Kidney (tissue), 22 donors: ENCODE data around the gene TBC1D1. TPM values are rescaled to one million over a fixed set of nuclear protein-coding genes. Genes with fewer than 3 reads are reported as not detected.

Experiments used
- DNase-seq, 5 donors: peaks; one replicate each; pipeline ENCODE4 v3.0.0-alpha.2; 2013 to 2020
- FAIRE-seq: peaks from 2 replicates; lab custom pipeline; 2012; peaks lifted over from hg19 to GRCh38; lab: Jason Lieb, UNC
- H3K27ac ChIP-seq, 2 donors: one replicate each; pipeline ENCODE4 v1.7.0; 2013; ENCODE audit warnings: low read depth in 2 of 2, low read length in 2 of 2, inconsistent platforms in 1 of 2
- H3K27me3 ChIP-seq: one replicate; pipeline ENCODE4 v1.7.1; 2013; ENCODE audit warnings: low read length, inconsistent platforms; ENCODE audit not compliant: control insufficient read depth, insufficient read depth
- H3K36me3 ChIP-seq, 3 donors: one replicate each; pipeline versions ENCODE4 v1.7.0 to v1.7.1; 2013; ENCODE audit warnings: low read length in 3 of 3, control low read depth in 1 of 3, inconsistent platforms in 1 of 3; ENCODE audit not compliant: insufficient read depth in 3 of 3, control insufficient read depth in 2 of 3
- H3K4me1 ChIP-seq, 3 donors: one replicate each; pipeline versions ENCODE4 v1.7.0 to v1.7.1; 2013; ENCODE audit warnings: low read length in 3 of 3, inconsistent platforms in 1 of 3, low read depth in 1 of 3; ENCODE audit not compliant: control insufficient read depth in 2 of 3, insufficient read depth in 2 of 3
- H3K4me3 ChIP-seq, 3 donors: one replicate each; pipeline versions ENCODE4 v1.7.0 to v1.8.1; 2013; ENCODE audit warnings: low read length in 3 of 3, control low read depth in 1 of 3, inconsistent platforms in 1 of 3
- H3K9ac ChIP-seq, 3 donors: one replicate each; pipeline versions ENCODE4 v1.7.0 to v1.7.1; 2013; ENCODE audit warnings: low read length in 3 of 3, control low read depth in 1 of 3, inconsistent platforms in 1 of 3
- H3K9me3 ChIP-seq, 3 donors: one replicate each; pipeline versions ENCODE4 v1.7.0 to v1.7.1; 2013; ENCODE audit warnings: low read length in 3 of 3, control low read depth in 1 of 3, inconsistent platforms in 1 of 3; ENCODE audit not compliant: control insufficient read depth in 2 of 3, insufficient read depth in 1 of 3
- intact Hi-C: fragments of 100-400 bp; cut with DNase I; formaldehyde crosslinking; loops from one replicate; pipeline ENCODE4 v1.11.1; 2022
- long read RNA-seq, 10 donors: library from polyadenylated mRNA in 1 of 10; unstranded in 1 of 10; transcript quantifications; one replicate each; pipeline ENCODE4 v2.0.0 and lab custom pipeline, GENCODE V29; 2021 to 2026
- polyA plus RNA-seq: library from polyadenylated mRNA; stranded (reverse); fragments of 350-450 nt; fragmentation: Illumina TruSeq; extraction: RNeasy Lipid Tissue Mini Kit (QIAGEN cat#74804); gene quantifications from one replicate; pipeline ENCODE4 v1.2.3, GENCODE V29; 2014; ENCODE audit warnings: low read depth, low replicate concordance; ENCODE audit not compliant: insufficient read depth
- total RNA-seq: library from RNA; stranded (reverse); fragmentation: NEBNext Ultra II Directional; extraction: Animal tissue kit (Norgen Biotek cat#: 25700); gene quantifications from one replicate; pipeline ENCODE4 v1.2.1, GENCODE V29; 2021
- TF ChIP-seq, protein P1 (sequence below): IDR thresholded peaks from 3 replicates; pipeline ENCODE4 v1.5.1; 2012; ENCODE audit warnings: mild to moderate bottlenecking, moderate library complexity, borderline replicate concordance; ENCODE audit not compliant: insufficient read depth; ENCODE audit errors: extremely low read depth
- donor health status: control.
- donor health status: control.
- donor health status: control.
- donor health status: control.
- donor health status: control.
- donor health status: DM: yes; HTN: yes; CAD: no.
- donor health status: Normal renal cell carcinoma (clear cell type).

The TBC1D1 gene, protein sequence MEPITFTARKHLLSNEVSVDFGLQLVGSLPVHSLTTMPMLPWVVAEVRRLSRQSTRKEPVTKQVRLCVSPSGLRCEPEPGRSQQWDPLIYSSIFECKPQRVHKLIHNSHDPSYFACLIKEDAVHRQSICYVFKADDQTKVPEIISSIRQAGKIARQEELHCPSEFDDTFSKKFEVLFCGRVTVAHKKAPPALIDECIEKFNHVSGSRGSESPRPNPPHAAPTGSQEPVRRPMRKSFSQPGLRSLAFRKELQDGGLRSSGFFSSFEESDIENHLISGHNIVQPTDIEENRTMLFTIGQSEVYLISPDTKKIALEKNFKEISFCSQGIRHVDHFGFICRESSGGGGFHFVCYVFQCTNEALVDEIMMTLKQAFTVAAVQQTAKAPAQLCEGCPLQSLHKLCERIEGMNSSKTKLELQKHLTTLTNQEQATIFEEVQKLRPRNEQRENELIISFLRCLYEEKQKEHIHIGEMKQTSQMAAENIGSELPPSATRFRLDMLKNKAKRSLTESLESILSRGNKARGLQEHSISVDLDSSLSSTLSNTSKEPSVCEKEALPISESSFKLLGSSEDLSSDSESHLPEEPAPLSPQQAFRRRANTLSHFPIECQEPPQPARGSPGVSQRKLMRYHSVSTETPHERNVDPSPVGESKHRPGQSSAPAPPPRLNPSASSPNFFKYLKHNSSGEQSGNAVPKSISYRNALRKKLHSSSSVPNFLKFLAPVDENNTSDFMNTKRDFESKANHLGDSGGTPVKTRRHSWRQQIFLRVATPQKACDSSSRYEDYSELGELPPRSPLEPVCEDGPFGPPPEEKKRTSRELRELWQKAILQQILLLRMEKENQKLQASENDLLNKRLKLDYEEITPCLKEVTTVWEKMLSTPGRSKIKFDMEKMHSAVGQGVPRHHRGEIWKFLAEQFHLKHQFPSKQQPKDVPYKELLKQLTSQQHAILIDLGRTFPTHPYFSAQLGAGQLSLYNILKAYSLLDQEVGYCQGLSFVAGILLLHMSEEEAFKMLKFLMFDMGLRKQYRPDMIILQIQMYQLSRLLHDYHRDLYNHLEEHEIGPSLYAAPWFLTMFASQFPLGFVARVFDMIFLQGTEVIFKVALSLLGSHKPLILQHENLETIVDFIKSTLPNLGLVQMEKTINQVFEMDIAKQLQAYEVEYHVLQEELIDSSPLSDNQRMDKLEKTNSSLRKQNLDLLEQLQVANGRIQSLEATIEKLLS (N-terminal part only)
- total RNA-seq (170 TPM), polyA plus RNA-seq (182 TPM)
- long read RNA-seq, donor 1, transcript TBC1D1-205 (4 exons, 992 nt): major isoform, 6 of 20 reads
- long read RNA-seq, donor 1, transcript TBC1D1-213 (2 exons, 613 nt): major isoform, 6 of 20 reads
- long read RNA-seq, donor 1, partial matches to known transcripts: 6 of 20 reads
- long read RNA-seq, donor 1, other reads (novel, unspliced or antisense): 0 of 20 reads
- long read RNA-seq, donor 2, partial matches to known transcripts: 7 of 19 reads
- long read RNA-seq, donor 2, other reads (novel, unspliced or antisense): 6 of 19 reads
- long read RNA-seq, donor 3, transcript TBC1D1-205 (4 exons, 992 nt): major isoform, 6 of 37 reads
- long read RNA-seq, donor 3, partial matches to known transcripts: 30 of 37 reads
- long read RNA-seq, donor 3, other reads (novel, unspliced or antisense): 0 of 37 reads
- long read RNA-seq, donor 4, partial matches to known transcripts: 5 of 18 reads
- long read RNA-seq, donor 4, other reads (novel, unspliced or antisense): 8 of 18 reads
- long read RNA-seq, donor 5, partial matches to known transcripts: 0 of 3 reads
- long read RNA-seq, donor 5, other reads (novel, unspliced or antisense): 0 of 3 reads
- long read RNA-seq, donor 6, transcript TBC1D1-205 (4 exons, 992 nt): major isoform, 7 of 13 reads
- long read RNA-seq, donor 6, partial matches to known transcripts: 5 of 13 reads
- long read RNA-seq, donor 6, other reads (novel, unspliced or antisense): 0 of 13 reads
- long read RNA-seq, donor 7, full-length matches to known transcripts: 16 of 165 reads
- long read RNA-seq, donor 7, partial matches to known transcripts: 51 of 165 reads
- long read RNA-seq, donor 7, other reads (novel, unspliced or antisense): 98 of 165 reads
- long read RNA-seq, donor 8, transcript TBC1D1-213 (2 exons, 613 nt): major isoform, 5 of 34 reads
- long read RNA-seq, donor 8, partial matches to known transcripts: 24 of 34 reads
- long read RNA-seq, donor 8, other reads (novel, unspliced or antisense): 0 of 34 reads
- long read RNA-seq, donor 9, partial matches to known transcripts: 11 of 12 reads
- long read RNA-seq, donor 9, other reads (novel, unspliced or antisense): 0 of 12 reads
- long read RNA-seq, donor 10, transcript TBC1D1-205 (4 exons, 992 nt): major isoform, 5 of 43 reads
- long read RNA-seq, donor 10, transcript TBC1D1-213 (2 exons, 613 nt): major isoform, 5 of 43 reads
- long read RNA-seq, donor 10, partial matches to known transcripts: 25 of 43 reads
- long read RNA-seq, donor 10, other reads (novel, unspliced or antisense): 5 of 43 reads

GRCh38 chr4:37890801-37891259, at the start of gene TBC1D1:
TBC1D1 (plus strand) TSS chr4:37891084; CDS start chr4:37902096, 11,012 bp downstream.
- Histone ChIP-seq H3K4me3 (peak within 1 kb of the TSS; percentile 64 to 71 (median 67)), H3K9ac (peak within 1 kb of the TSS; percentile 42 to 59 (median 48)), H3K27ac (peak within 1 kb of the TSS; percentile 25 to 33), H3K4me1 (peaks cover 0 to 9% (median 0%) of the 10 kb centered on the region in 3 donors), H3K9me3 (no peaks in the 10 kb centered on the region), H3K36me3 (no peaks in the 10 kb centered on the region), H3K27me3 (no peaks in the 10 kb centered on the region)
- intact Hi-C loops: no loop called here
- FAIRE-seq (no peak), DNase-seq (peak; percentile 31 to 91 (median 48))
- TF ChIP-seq, protein P1, sequence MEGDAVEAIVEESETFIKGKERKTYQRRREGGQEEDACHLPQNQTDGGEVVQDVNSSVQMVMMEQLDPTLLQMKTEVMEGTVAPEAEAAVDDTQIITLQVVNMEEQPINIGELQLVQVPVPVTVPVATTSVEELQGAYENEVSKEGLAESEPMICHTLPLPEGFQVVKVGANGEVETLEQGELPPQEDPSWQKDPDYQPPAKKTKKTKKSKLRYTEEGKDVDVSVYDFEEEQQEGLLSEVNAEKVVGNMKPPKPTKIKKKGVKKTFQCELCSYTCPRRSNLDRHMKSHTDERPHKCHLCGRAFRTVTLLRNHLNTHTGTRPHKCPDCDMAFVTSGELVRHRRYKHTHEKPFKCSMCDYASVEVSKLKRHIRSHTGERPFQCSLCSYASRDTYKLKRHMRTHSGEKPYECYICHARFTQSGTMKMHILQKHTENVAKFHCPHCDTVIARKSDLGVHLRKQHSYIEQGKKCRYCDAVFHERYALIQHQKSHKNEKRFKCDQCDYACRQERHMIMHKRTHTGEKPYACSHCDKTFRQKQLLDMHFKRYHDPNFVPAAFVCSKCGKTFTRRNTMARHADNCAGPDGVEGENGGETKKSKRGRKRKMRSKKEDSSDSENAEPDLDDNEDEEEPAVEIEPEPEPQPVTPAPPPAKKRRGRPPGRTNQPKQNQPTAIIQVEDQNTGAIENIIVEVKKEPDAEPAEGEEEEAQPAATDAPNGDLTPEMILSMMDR: no peak

- intact Hi-C loops: no loop called here
- Histone ChIP-seq H3K27me3 (no peaks in the 10 kb centered on the region), H3K36me3 (peaks cover 4 to 24% (median 9%) of the 10 kb centered on the region in 3 donors), H3K9ac (no peak overlapping the region), H3K9me3 (no peaks in the 10 kb centered on the region), H3K4me1 (no peaks in the 10 kb centered on the region), H3K27ac (no peak overlapping the region), H3K4me3 (no peak overlapping the region)
- no peak for DNase-seq
- FAIRE-seq: no peak
- TF ChIP-seq, protein P1: no peak
Measured at GRCh38 chr4:37844204-37844603, 46.7 kb upstream of the TBC1D1 start.
